Activated CD4-positive, alpha-beta T cell treated with anti-CD3 and anti-CD28 coated beads, Interleukin-2, Interleukin-6, amounts not matched to agents 100 ng/mL and 50 ng/mL, durations not matched to agents 16 hours and 8 hours (primary cell): ENCODE results near the gene CDH16.
"Not testable (repeated sequence)": the region's sequence is repeated elsewhere in the genome, so short reads cannot be mapped to it uniquely, and the experiment has no call there.

ENCODE experiments used
- DNase-seq: peaks from one replicate; pipeline ENCODE4 v3.0.0-alpha.2; 2020

Gene CDH16

GRCh38 chr16:66947302-66948065 is 28.8 kb upstream of the CDH16 start:
- DNase-seq, result peak; percentile 92

DNA sequence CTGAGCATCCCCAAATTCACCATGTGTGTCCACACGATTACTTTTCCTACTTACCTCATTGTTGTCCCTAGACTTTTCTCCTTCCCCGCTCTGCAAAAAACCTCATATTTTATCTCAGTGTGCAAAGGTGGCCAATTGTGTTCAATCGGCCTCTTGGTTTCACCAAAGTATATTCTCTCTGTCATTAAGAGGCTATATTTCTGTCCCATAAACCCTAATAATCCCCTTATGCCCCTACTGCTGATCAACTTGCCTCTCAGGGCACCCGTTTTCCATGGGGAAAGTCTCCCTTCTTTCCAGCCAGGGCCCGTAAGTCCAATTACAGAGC is 28.3 kb upstream of the CDH16 start:
- DNase-seq, result no peak

DNA sequence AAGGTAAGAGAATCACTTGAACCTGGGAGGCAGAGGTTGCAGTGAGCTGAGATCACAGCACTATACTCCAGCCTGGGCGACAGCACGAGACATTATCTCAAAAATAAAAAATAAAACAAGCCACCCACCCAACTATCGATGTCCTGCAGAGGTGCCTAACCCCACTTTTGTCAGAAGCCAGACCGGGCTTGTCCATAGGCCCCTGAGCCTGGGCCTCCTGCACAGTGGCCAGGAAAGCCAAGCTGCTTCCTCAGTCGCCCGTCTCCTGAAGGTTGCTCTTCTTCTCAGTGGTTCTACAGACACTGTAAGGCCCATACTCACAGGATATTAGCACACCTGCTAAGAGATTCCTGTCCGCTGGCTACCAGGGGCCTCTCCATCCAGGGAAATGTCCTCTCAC is 27.9 kb upstream of the CDH16 start:
- DNase-seq, result no peak

- DNase-seq, result no peak
These were observed 27.3 kb upstream of the CDH16 start for GRCh38 chr16:66945939-66946338.

- not testable (repeated sequence) for DNase-seq
These were observed 26.3 kb upstream of the CDH16 start for GRCh38 chr16:66944971-66945370.

GRCh38 chr16:66944054-66944441 is 25.4 kb upstream of the CDH16 start:
- DNase-seq, result no peak

- DNase-seq, result no peak
These were observed 24.9 kb upstream of the CDH16 start for GRCh38 chr16:66943426-66944053.

DNA sequence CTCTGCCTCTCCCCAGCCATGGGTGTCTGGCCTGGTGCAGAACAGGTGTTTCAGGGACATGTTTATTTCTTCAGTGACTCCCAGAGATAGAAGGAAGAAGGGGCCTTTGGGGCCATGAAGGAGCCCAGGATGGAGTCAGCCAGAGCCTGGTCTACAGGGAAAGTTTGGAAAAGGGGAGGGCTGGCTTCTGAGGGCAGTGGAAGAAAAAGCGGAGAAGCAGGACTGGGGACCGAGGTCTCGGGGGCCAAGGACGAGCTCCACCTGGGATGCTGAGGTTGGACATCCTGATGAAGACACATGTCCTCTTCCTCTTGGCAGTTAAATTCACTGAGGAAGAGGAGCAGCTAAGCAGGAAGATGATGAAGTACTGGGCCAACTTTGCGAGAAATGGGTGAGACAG is 24.3 kb upstream of the CDH16 start:
- no peak for DNase-seq

- no peak for DNase-seq
These were observed 21.6 kb upstream of the CDH16 start for GRCh38 chr16:66940236-66940635.

- DNase-seq, result no peak
These were observed 20.7 kb upstream of the CDH16 start for GRCh38 chr16:66939366-66939765.

DNA sequence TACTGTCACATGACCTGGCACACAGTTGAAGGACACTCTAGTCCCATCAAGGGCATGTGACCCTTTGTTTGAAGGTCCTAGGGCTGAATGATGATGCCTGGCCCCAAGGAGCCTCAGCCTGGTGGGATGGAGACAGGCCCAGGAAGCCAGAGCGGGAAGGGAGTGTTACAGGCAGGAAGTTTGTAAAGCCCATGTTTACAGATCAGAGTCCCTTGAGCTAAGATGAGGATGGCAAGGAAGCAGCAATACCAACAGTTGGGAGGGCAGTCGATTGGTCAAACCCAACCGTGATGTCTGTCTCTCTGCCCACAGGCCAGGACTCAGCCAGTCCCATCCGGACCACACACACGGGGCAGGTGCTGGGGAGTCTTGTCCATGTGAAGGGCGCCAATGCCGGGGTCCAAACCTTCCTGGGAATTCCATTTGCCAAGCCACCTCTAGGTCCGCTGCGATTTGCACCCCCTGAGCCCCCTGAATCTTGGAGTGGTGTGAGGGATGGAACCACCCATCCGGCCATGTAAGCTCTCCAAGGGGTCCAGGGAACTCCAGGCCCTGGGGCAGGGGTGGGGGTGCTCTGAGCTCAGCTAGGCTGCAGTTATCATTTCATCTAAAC is 19.1 kb upstream of the CDH16 start:
- no peak for DNase-seq

GRCh38 chr16:66936889-66937554 is 18.3 kb upstream of the CDH16 start:
- no peak for DNase-seq

DNA sequence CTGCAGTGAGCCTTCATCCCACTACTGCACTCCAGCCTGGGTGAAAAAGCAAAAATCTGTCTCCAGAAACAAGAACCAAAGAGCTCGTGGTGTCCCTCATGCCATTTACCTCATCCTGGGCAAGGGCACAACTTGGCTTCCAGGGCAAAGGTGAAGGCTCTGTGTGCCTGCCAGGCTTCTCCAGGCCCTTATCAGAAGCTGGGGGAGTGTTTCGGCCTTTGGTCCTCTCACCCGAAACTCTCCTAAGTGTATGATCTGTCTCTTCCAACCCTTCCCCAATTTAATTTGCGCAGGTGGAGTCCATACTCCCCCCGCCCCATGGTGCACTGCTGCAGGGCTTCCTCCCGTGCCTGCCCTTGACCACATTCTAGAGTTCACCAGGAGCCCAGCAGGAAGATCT is 17.8 kb upstream of the CDH16 start:
- DNase-seq, result no peak

DNA sequence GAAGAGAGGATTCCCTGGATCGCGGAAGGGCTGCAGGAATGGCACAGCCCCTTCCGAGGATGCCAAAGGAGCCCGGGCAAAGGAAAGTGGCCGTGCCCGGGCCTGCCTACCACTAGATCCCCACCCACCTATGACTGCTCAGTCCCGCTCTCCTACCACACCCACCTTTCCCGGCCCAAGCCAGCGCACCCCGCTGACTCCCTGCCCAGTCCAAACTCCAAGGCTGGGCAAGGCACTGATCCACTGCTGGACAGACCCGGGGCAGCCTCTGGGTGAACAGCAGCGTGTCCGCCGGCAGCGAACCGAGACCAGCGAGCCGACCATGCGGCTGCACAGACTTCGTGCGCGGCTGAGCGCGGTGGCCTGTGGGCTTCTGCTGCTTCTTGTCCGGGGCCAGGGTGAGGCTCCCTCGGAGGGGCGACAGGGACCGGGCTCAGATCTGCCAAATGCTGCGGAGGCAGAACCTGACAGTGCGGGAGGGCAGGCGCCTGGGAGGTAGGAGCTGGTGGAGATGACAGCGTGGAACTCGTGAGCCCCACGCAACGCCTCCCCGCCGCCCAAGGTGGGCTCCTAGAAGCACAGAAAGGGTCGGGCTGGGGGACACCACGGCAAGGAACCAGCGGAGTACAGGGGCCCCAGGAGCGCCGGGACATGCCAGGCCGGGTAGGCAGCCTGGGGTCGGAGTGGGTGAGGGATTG is 16.8 kb upstream of the CDH16 start, which contains the start of gene CES2:
Gene CES2 (plus strand): TSS at position 203 of the 698 bp plus-strand sequence. CDS start 120 bp downstream, at position 323.
- DNase-seq, result no peak

GRCh38 chr16:66934839-66935313 is 16.2 kb upstream of the CDH16 start:
- not testable (repeated sequence) for DNase-seq

- peak; percentile 93 for DNase-seq
These were observed 15.6 kb upstream of the CDH16 start, which contains the start of gene CIAO2B for GRCh38 chr16:66934138-66934838. Gene CIAO2B (minus strand): TSS chr16:66934402. CDS start chr16:66934364, 38 bp downstream.

DNA sequence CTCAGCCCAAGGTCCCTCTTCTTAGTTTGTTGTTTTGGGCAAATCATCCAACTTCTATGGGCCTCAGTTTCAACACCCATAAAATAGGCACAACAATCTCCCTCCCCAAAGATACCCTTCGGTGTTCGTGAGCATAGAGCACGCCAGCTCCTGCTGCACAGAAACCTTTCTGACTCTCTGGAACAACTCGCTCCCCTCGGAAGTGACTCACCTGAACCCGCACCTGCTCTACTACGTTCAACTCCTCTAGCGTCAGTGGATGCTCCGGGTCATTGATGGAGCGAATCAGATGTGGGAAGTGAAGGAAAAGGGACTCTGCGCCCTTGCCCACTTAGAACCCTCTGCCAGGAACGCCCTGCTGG is 15.1 kb upstream of the CDH16 start:
- peak; percentile 45 for DNase-seq

GRCh38 chr16:66932076-66932475 is 13.4 kb upstream of the CDH16 start:
- no peak for DNase-seq

- no peak for DNase-seq
These were observed 13.0 kb upstream of the CDH16 start for GRCh38 chr16:66931665-66932064.

- DNase-seq, result no peak
These were observed 11.5 kb upstream of the CDH16 start for GRCh38 chr16:66930189-66930588.

- DNase-seq, result peak; percentile 58
These were observed 10.2 kb upstream of the CDH16 start for GRCh38 chr16:66928702-66929388.
